NCI-H82 treated with DMSO at 0.1 percent for 48 hours (cell line): ENCODE results near the gene RNF14.
"Not testable (repeated sequence)": the region's sequence is repeated elsewhere in the genome, so short reads cannot be mapped to it uniquely, and the experiment has no call there.

ENCODE experiments used
- DNase-seq: peaks from one replicate; lab custom pipeline; 2025; ENCODE audit not compliant: unreplicated experiment; lab: John Stamatoyannopoulos, UW

The RNF14 gene, protein sequence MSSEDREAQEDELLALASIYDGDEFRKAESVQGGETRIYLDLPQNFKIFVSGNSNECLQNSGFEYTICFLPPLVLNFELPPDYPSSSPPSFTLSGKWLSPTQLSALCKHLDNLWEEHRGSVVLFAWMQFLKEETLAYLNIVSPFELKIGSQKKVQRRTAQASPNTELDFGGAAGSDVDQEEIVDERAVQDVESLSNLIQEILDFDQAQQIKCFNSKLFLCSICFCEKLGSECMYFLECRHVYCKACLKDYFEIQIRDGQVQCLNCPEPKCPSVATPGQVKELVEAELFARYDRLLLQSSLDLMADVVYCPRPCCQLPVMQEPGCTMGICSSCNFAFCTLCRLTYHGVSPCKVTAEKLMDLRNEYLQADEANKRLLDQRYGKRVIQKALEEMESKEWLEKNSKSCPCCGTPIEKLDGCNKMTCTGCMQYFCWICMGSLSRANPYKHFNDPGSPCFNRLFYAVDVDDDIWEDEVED

GRCh38 chr5:141968914-141969608 lies at the start of gene RNF14:
Gene RNF14 (plus strand): TSS chr5:141969105. CDS start chr5:141973589, 4,484 bp downstream.
- peak; percentile 49 for DNase-seq

DNA sequence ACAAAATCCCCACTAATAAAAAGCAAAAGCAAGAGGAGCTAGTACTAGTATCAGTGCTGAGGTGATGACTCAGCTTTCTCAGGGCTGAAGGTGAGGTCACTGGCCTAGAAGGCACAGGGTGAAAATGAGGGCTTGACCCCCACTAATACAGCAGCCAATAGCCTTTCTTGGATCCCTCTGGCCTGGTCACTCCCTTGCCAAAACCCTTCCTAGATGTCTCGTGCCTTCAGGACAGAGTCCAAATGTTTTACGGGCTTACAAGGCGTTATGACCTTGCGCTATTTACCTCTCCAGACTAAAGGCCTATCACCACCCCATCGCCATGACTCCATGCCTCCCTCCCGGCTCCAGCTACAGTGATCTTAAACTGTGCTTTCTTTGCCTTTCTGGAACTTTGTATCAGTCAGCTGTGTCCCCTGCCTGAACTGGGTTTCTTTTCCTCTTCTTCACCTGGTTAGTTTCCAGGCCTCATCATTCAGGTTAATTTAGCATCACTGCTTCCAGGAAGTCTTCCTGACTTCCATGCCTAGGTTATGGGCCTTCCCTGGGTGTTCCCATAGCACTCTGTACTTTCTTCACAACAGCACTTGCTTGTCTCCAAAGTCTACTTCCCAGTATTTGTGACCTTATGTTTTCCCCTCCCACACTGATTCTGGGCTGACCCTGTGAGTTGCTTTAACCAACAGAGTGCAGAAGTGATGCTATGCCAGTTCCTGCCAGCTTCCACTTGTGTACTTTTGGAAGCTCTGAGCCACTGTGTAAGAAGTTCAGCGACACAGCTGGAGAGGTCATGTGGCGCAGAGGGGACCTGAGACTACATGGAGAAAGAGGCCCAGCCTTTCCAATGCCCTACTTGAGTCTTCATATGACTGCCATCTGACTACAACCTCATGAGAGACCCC lies 49.4 kb upstream of the RNF14 start:
- DNase-seq = no peak

DNA sequence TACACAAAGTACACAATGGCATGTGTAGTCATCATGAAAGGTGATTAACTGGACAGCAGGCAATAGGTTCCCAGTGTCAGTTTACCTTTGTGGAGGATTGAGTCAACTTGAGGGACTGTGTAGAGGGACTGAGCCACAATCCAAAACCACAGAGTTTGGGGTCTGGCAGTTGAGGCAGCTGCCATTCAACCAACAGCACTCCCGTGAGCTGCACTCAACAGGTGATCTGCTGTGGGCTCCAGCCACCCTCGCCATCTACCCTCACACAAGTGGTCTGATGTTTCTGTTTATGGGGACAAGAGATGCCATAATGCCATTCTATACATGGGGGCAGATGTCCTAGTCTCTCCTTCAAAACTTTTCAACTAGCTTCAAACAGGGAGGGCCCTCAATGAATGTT lies 48.1 kb upstream of the RNF14 start:
- DNase-seq = no peak

- not testable (repeated sequence) for DNase-seq
Measured at GRCh38 chr5:141922827-141923447, 46.0 kb upstream of the RNF14 start.

GRCh38 chr5:141923448-141924313 lies 45.2 kb upstream of the RNF14 start, which contains the start of gene DELE1:
Gene DELE1 (plus strand): TSS chr5:141923871. CDS start chr5:141923942, 71 bp downstream.
- peak; percentile 93 for DNase-seq

DNA sequence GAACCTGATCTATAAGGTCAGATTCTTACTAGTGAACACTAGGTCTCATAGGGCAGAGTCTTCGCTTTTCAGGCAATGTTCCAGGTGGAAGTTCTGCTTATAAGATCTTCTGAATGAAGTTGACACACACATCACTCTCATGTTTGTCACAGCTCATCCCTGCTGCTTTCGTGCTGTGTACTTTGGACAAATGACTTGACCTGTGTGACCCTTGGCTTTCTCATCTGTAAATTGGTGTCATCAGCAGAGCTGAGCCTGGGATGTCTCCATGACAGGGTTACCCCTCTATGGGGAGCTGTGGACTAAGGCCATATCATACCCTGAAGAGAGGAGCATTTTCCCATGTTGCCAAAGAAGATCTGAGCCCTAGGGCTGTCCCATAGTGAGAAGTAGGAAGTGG lies 42.5 kb upstream of the RNF14 start:
- DNase-seq = no peak

- no peak for DNase-seq
Measured at GRCh38 chr5:141928051-141928450, 40.9 kb upstream of the RNF14 start.

- no peak for DNase-seq
Measured at GRCh38 chr5:141929398-141930058, 39.4 kb upstream of the RNF14 start.

- DNase-seq = no peak
Measured at GRCh38 chr5:141931694-141932093, 37.2 kb upstream of the RNF14 start.

GRCh38 chr5:141933151-141933550 lies 35.8 kb upstream of the RNF14 start:
- no peak for DNase-seq

- DNase-seq = no peak
Measured at GRCh38 chr5:141934099-141934844, 34.6 kb upstream of the RNF14 start.

- no peak for DNase-seq
Measured at GRCh38 chr5:141935538-141935937, 33.4 kb upstream of the RNF14 start.

GRCh38 chr5:141940695-141941271 lies 28.1 kb upstream of the RNF14 start:
- no peak for DNase-seq

DNA sequence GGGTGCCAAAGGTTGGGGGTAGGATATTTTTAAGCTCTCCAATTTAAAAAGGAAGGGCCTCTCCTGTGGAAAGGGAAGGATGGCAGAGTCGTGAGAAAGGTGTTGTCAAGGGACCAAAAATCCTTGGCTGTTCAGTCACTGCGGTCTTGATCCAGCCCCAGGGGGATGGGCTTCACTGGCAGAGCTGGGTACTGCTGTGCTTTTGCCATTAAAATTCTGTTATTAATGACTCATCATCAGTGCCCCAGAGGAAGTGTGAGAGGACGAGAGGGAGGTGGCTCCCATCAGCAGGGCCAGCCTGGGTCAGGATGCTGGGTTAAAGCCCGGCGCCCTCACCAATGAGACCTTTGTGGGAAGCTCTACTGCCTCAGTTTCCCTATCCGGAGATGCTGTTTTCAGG lies 27.6 kb upstream of the RNF14 start:
- DNase-seq = no peak

DNA sequence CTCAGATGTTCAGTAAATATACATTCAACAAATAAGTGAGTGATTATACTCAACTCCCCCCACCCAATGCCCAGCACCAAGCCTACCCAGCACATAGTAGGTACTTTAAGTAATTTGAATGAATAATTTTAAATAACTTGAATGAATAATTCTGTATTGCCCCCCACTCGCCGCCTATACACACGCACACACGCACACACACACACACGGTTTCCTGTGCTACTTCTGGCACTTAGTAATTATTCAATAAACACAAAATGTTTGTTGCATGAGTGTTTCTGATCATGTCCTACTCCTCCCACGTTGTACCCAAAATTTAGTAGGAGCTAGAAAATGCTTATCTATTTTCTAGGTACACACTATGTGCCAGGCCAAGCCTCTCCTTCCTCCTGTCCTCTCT lies 27.1 kb upstream of the RNF14 start:
- no peak for DNase-seq

GRCh38 chr5:141942185-141942857 lies 26.6 kb upstream of the RNF14 start:
- no peak for DNase-seq

DNA sequence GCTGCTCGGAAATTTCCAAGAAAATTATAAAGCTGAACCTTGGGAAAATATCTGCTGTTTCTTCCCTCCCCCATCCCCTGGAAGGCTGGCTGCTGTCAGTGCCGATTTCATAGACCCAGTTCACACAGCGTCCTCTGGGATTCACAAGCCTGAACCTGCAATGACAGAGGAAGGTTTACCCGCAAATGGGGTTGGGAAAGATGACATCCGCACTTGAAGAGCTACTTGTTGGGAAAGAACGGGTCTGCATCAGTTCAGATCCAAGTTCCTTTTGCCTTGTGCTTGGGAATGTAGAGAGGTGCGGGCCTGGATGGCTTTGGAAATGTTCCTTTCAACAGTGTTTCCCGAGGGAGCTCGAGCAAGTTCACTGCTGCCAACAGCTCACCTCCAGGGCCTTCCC lies 24.8 kb upstream of the RNF14 start:
- DNase-seq = no peak
